ENCODE measurements around the gene ADCY5. TPM values are rescaled to one million over a fixed set of nuclear protein-coding genes. Genes with fewer than 3 reads are reported as not detected.

Gene ADCY5
- polyA plus RNA-seq, 3 donors, result not detected

- Mint-ChIP-seq H3K27ac (no peak overlapping the region), H3K36me3 (no peaks in the 10 kb centered on the region), H3K9me3 (peaks cover 0 to 11% (median 7%) of the 10 kb centered on the region in 7 donors), H3K4me3 (no peak overlapping the region), H3K4me1 (no peaks in the 10 kb centered on the region), H3K27me3 (ENCODE audit: low read depth in 3 of 3) (peaks cover 2 to 10% (median 5%) of the 10 kb centered on the region in 3 donors)
- no peaks in the 10 kb centered on the region for H4K20me1 ChIP-seq (ENCODE audit: insufficient read depth, low read length)
- no peak overlapping the region for H2AFZ ChIP-seq (ENCODE audit: insufficient read depth, low read depth, low read length, poor library complexity, severe bottlenecking)
- no peaks in the 10 kb centered on the region for H3K79me2 ChIP-seq (ENCODE audit: insufficient read depth, low read length)
- no peak overlapping the region for H3K9ac ChIP-seq (ENCODE audit: insufficient read depth, low read length, poor library complexity, severe bottlenecking)
- no peak overlapping the region for H3K4me2 ChIP-seq (replicated peaks; ENCODE audit: extremely low read depth, low read length, poor library complexity, severe bottlenecking)
- H3K27me3 ChIP-seq (ENCODE audit: control insufficient read depth in 2 of 2, insufficient read depth in 2 of 2, low read length in 2 of 2), result no peaks in the 10 kb centered on the region
- H3K36me3 ChIP-seq (replicated peaks in 1 of 2; ENCODE audit: control insufficient read depth in 1 of 2, insufficient read depth in 2 of 2, low read length in 2 of 2), result no peaks in the 10 kb centered on the region
- H3K27ac ChIP-seq (ENCODE audit: low read depth in 1 of 2, low read length in 2 of 2), result no peak overlapping the region
- no peak for DNase-seq
- H3K4me3 ChIP-seq (replicated peaks in 1 of 3; ENCODE audit: low read depth in 2 of 3, low read length in 3 of 3), result no peak overlapping the region
- 100% methylated on average over 3 of the region's 6 CpGs for WGBS (ENCODE audit: insufficient coverage)
- TF ChIP-seq CTCF (IDR thresholded peaks at IDR 0.05), result no peak
- intact Hi-C loops (cut with micrococcal nuclease), result no loop called here
- H3K9me3 ChIP-seq (replicated peaks in 1 of 2; ENCODE audit: control insufficient read depth in 1 of 2, insufficient read depth in 1 of 2, low read length in 2 of 2), result peaks cover 0 to 12% of the 10 kb centered on the region in 2 donors
- no peaks in the 10 kb centered on the region for H3K4me1 ChIP-seq (ENCODE audit: control insufficient read depth in 1 of 2, insufficient read depth in 2 of 2, low read length in 2 of 2)
Observed at GRCh38 chr3:123365450-123366143, 83.3 kb downstream of the ADCY5 start.

GRCh38 chr3:123361071-123361470 is 87.8 kb downstream of the ADCY5 start:
- peaks cover 0 to 2% (median 0%) of the 10 kb centered on the region in 7 donors for H3K9me3 Mint-ChIP-seq
- no peak overlapping the region for H2AFZ ChIP-seq (ENCODE audit: insufficient read depth, low read depth, low read length, poor library complexity, severe bottlenecking)
- no peak overlapping the region for H3K4me3 Mint-ChIP-seq
- DNase-seq, result no peak
- H3K36me3 Mint-ChIP-seq, result no peaks in the 10 kb centered on the region
- H3K4me2 ChIP-seq (replicated peaks; ENCODE audit: extremely low read depth, low read length, poor library complexity, severe bottlenecking), result no peak overlapping the region
- H3K4me1 Mint-ChIP-seq, result no peaks in the 10 kb centered on the region
- intact Hi-C loops (cut with micrococcal nuclease), result no loop called here
- H3K4me3 ChIP-seq (replicated peaks in 1 of 3; ENCODE audit: low read depth in 2 of 3, low read length in 3 of 3), result no peak overlapping the region
- WGBS (ENCODE audit: insufficient coverage), result 60% methylated on average over 1 of the region's 4 CpGs
- H3K27me3 Mint-ChIP-seq (ENCODE audit: low read depth in 3 of 3), result peaks cover 8 to 21% (median 14%) of the 10 kb centered on the region in 3 donors
- no peak overlapping the region for H3K27ac Mint-ChIP-seq
- H3K4me1 ChIP-seq (ENCODE audit: control insufficient read depth in 1 of 2, insufficient read depth in 2 of 2, low read length in 2 of 2), result no peaks in the 10 kb centered on the region
- no peak for TF ChIP-seq CTCF (IDR thresholded peaks at IDR 0.05)
- H3K9ac ChIP-seq (ENCODE audit: insufficient read depth, low read length, poor library complexity, severe bottlenecking), result no peak overlapping the region
- no peaks in the 10 kb centered on the region for H3K36me3 ChIP-seq (replicated peaks in 1 of 2; ENCODE audit: control insufficient read depth in 1 of 2, insufficient read depth in 2 of 2, low read length in 2 of 2)
- no peaks in the 10 kb centered on the region for H3K79me2 ChIP-seq (ENCODE audit: insufficient read depth, low read length)
- peaks cover 0 to 3% of the 10 kb centered on the region in 2 donors for H3K27me3 ChIP-seq (ENCODE audit: control insufficient read depth in 2 of 2, insufficient read depth in 2 of 2, low read length in 2 of 2)
- no peaks in the 10 kb centered on the region for H3K9me3 ChIP-seq (replicated peaks in 1 of 2; ENCODE audit: control insufficient read depth in 1 of 2, insufficient read depth in 1 of 2, low read length in 2 of 2)
- no peaks in the 10 kb centered on the region for H4K20me1 ChIP-seq (ENCODE audit: insufficient read depth, low read length)
- H3K27ac ChIP-seq (ENCODE audit: low read depth in 1 of 2, low read length in 2 of 2), result no peak overlapping the region

All from CD14-positive monocyte (primary cell).